ENCODE results near the gene GATA1. TPM values are rescaled to one million over a fixed set of nuclear protein-coding genes. Genes with fewer than 3 reads are reported as not detected.

GATA1 gene
- total and polyA plus RNA-seq, 8 donors, result 0.37 to 9.4 TPM; not detected in 6

GRCh38 chrX:48754238-48754637, 32.2 kb upstream of the GATA1 start:
- Histone ChIP-seq H3K4me3 (no peak overlapping the region), H3K36me3 (no peaks in the 10 kb centered on the region), H3K27ac (no peak overlapping the region), H3K4me1 (no peaks in the 10 kb centered on the region), H3K27me3 (peaks cover 0 to 5% (median 0%) of the 10 kb centered on the region in 3 donors), H3K9me3 (no peaks in the 10 kb centered on the region)
- TF ChIP-seq EP300 (IDR thresholded peaks at IDR 0.05), result no peak
- TF ChIP-seq POLR2AphosphoS5 (IDR thresholded peaks at IDR 0.05), result no peak
- no peak for TF ChIP-seq CTCF (IDR thresholded peaks at IDR 0.05)
- no peak for TF ChIP-seq POLR2A (IDR thresholded peaks at IDR 0.05)
- intact Hi-C loops (cut with DNase I; ENCODE audit: low total_unique reads), result no loop called here
- WGBS, 5 donors, result 58 to 73% (median 63%) methylated on average over 6 to 8 of the region's 8 CpGs; no CpG with 5 or more reads in 1 of the 5 donors
- DNase-seq, result no peak

- Histone ChIP-seq H3K9me3 (no peaks in the 10 kb centered on the region), H3K27ac (peak within 1 kb of the TSS in 4 of 5 donors; percentile 48 to 58 (median 54)), H3K27me3 (no peaks in the 10 kb centered on the region), H3K4me1 (no peaks in the 10 kb centered on the region), H3K36me3 (no peaks in the 10 kb centered on the region), H3K4me3 (no peak within 1 kb of the TSS)
- peak; percentile 74 to 90 for DNase-seq
- TF ChIP-seq POLR2A (IDR thresholded peaks at IDR 0.05), result no peak
- peak in 1 of 3 donors; percentile 45 for TF ChIP-seq POLR2AphosphoS5 (IDR thresholded peaks at IDR 0.05)
- TF ChIP-seq EP300 (IDR thresholded peaks at IDR 0.05), result no peak
- peak in 2 of 7 experiments; percentile 13 to 62 for TF ChIP-seq CTCF (IDR thresholded peaks at IDR 0.05)
- WGBS, 5 donors, result 26 to 47% (median 39%) methylated on average over 10 to 12 of the region's 12 CpGs
- intact Hi-C loops (cut with DNase I; ENCODE audit: low total_unique reads), result no loop called here
Observed at GRCh38 chrX:48761674-48762471, 24.5 kb upstream of the GATA1 start, which contains the start of gene GLOD5. GLOD5 (plus strand) TSS chrX:48761747; CDS start chrX:48761791, 44 bp downstream.

GRCh38 chrX:48769230-48769629, 17.2 kb upstream of the GATA1 start:
- Histone ChIP-seq H3K4me3 (no peak overlapping the region), H3K4me1 (no peaks in the 10 kb centered on the region), H3K27me3 (no peaks in the 10 kb centered on the region), H3K27ac (no peak overlapping the region), H3K36me3 (no peaks in the 10 kb centered on the region), H3K9me3 (no peaks in the 10 kb centered on the region)
- no peak for TF ChIP-seq POLR2A (IDR thresholded peaks at IDR 0.05)
- no peak for TF ChIP-seq CTCF (IDR thresholded peaks at IDR 0.05)
- no peak for TF ChIP-seq EP300 (IDR thresholded peaks at IDR 0.05)
- no peak for TF ChIP-seq POLR2AphosphoS5 (IDR thresholded peaks at IDR 0.05)
- 77 to 87% (median 83%) methylated on average over 6 of the region's 6 CpGs for WGBS, 5 donors
- intact Hi-C loops (cut with DNase I; ENCODE audit: low total_unique reads), result no loop called here
- DNase-seq, result no peak

GRCh38 chrX:48770296-48770695, 16.1 kb upstream of the GATA1 start:
- DNase-seq, result no peak
- H3K36me3 ChIP-seq, result no peaks in the 10 kb centered on the region
- H3K4me3 ChIP-seq, result no peak overlapping the region
- intact Hi-C loops (cut with DNase I; ENCODE audit: low total_unique reads), result no loop called here
- H3K27ac ChIP-seq, result no peak overlapping the region
- TF ChIP-seq EP300 (IDR thresholded peaks at IDR 0.05) (no peak), POLR2A (IDR thresholded peaks at IDR 0.05) (no peak), POLR2AphosphoS5 (IDR thresholded peaks at IDR 0.05) (no peak), CTCF (IDR thresholded peaks at IDR 0.05) (no peak)
- H3K9me3 ChIP-seq, result no peaks in the 10 kb centered on the region
- H3K27me3 ChIP-seq, result no peaks in the 10 kb centered on the region
- WGBS, 5 donors, result 75 to 81% (median 77%) methylated on average over 6 of the region's 6 CpGs
- no peaks in the 10 kb centered on the region for H3K4me1 ChIP-seq
